GM20000 (cell line): Measurements from ENCODE around the gene TSPAN18.

ENCODE experiments used
- DNase-seq: peaks from one replicate; pipeline ENCODE4 v3.0.0; 2012; ENCODE audit warnings: low spot score
- CTCF ChIP-seq: IDR thresholded peaks from 2 replicates; pipeline ENCODE4 v1.5.1; 2012; ENCODE audit warnings: mild to moderate bottlenecking, control low read depth; ENCODE audit errors: extremely low read depth, missing control alignments

Gene TSPAN18

GRCh38 chr11:44774108-44774507 lies 47.3 kb downstream of the TSPAN18 start:
- DNase-seq = no peak
- no peak for TF ChIP-seq CTCF

- TF ChIP-seq CTCF = no peak
- DNase-seq = no peak
Observed at GRCh38 chr11:44774731-44775130, 48.0 kb downstream of the TSPAN18 start.

GRCh38 chr11:44775366-44775984 lies 48.7 kb downstream of the TSPAN18 start:
- peak; percentile 69 for DNase-seq
- TF ChIP-seq CTCF = peak; percentile 41

GRCh38 chr11:44775985-44776446 lies 49.3 kb downstream of the TSPAN18 start:
- TF ChIP-seq CTCF = no peak
- no peak for DNase-seq

- DNase-seq = no peak
- TF ChIP-seq CTCF = no peak
Observed at GRCh38 chr11:44776551-44777208, 49.9 kb downstream of the TSPAN18 start.

GRCh38 chr11:44777209-44778194 lies 50.7 kb downstream of the TSPAN18 start:
- DNase-seq = no peak
- no peak for TF ChIP-seq CTCF
